OCI-LY3 (cell line): ENCODE measurements around the gene LRRC41.
A peak's percentile ranks its signal among the peaks of the same experiment; 100 is the strongest.

Source experiments
- H2AFZ ChIP-seq: fragments of 200-600, 300-600 bp; shearing (Covaris generic); 2 replicates; pipeline ENCODE4 v1.6.0; 2014; ENCODE audit warnings: antibody characterized with exemption, low read depth, low read length
- H3K27ac ChIP-seq: fragments of 200-600, 300-600 bp; sonication (generic); 2 replicates; pipeline ENCODE4 v1.5.1; 2014; ENCODE audit warnings: mild to moderate bottlenecking, low read length, moderate library complexity, mixed read lengths
- H3K27me3 ChIP-seq: fragments of 200-600, 300-600 bp; sonication (generic); 2 replicates; pipeline ENCODE4 v1.6.1; 2014; ENCODE audit warnings: low read depth, low read length, mixed read lengths
- H3K36me3 ChIP-seq: fragments of 200-600, 300-600 bp; sonication (generic); replicated peaks from 2 replicates; pipeline ENCODE3; 2014; ENCODE audit warnings: low read depth, low read length, mixed read lengths
- H3K4me1 ChIP-seq: fragments of 300-600, 200-600 bp; sonication (generic); 2 replicates; pipeline ENCODE4 v1.6.1; 2014; ENCODE audit warnings: low read length, mixed read lengths
- H3K4me2 ChIP-seq: fragments of 200-600, 300-600 bp; sonication (generic); 2 replicates; pipeline ENCODE4 v1.6.1; 2014; ENCODE audit warnings: low read length, mixed read lengths
- H3K4me3 ChIP-seq: fragments of 300-600, 200-600 bp; sonication (generic); 2 replicates; pipeline ENCODE4 v1.5.1; 2014; ENCODE audit warnings: antibody characterized with exemption, mild to moderate bottlenecking, low read length, moderate library complexity
- H3K79me2 ChIP-seq: fragments of 300-600, 200-600 bp; shearing (Covaris generic); 2 replicates; pipeline ENCODE4 v1.6.1; 2014; ENCODE audit warnings: mild to moderate bottlenecking, low read length, mixed read lengths
- H3K9ac ChIP-seq: fragments of 300-600, 200-600 bp; shearing (Covaris generic); 2 replicates; pipeline ENCODE4 v1.6.0; 2014; ENCODE audit warnings: mild to moderate bottlenecking, low read length, moderate library complexity
- H3K9me3 ChIP-seq: fragments of 200-600, 300-600 bp; shearing (Covaris generic); 2 replicates; pipeline ENCODE4 v1.6.1; 2014; ENCODE audit warnings: low read length, mixed read lengths; ENCODE audit not compliant: insufficient read depth
- H4K20me1 ChIP-seq: fragments of 200-600, 300-600 bp; sonication (generic); 2 replicates; pipeline ENCODE4 v1.6.1; 2016; ENCODE audit warnings: low read length, mixed read lengths; ENCODE audit not compliant: insufficient read depth
- CTCF ChIP-seq: fragments of 200-600, 300-600 bp; sonication (generic); IDR thresholded peaks from 2 replicates; pipeline ENCODE4 v1.5.1; 2014; ENCODE audit warnings: antibody characterized with exemption, low read length, low read depth
- EZH2phosphoT487 ChIP-seq: fragments of 200-600 bp; shearing (Covaris generic); IDR thresholded peaks from 2 replicates; pipeline ENCODE4 v1.6.1; 2018; ENCODE audit warnings: antibody characterized with exemption, mixed run types, low read depth

The LRRC41 gene

GRCh38 chr1:46302641-46303037 lies 777 bp downstream of the LRRC41 start:
- H3K4me3 ChIP-seq = peak overlapping the region; percentile 98
- peaks cover 34% of the 10 kb centered on the region for H3K36me3 ChIP-seq
- H3K4me1 ChIP-seq = peaks cover 19% of the 10 kb centered on the region
- TF ChIP-seq CTCF = no peak
- no peak for TF ChIP-seq EZH2phosphoT487
- no peak overlapping the region for H2AFZ ChIP-seq
- H3K27me3 ChIP-seq = no peaks in the 10 kb centered on the region
- H3K9me3 ChIP-seq = no peaks in the 10 kb centered on the region
- peak overlapping the region; percentile 82 for H3K4me2 ChIP-seq
- H3K27ac ChIP-seq = peak overlapping the region; percentile 93
- H3K9ac ChIP-seq = peak overlapping the region; percentile 99
- peaks cover 27% of the 10 kb centered on the region for H4K20me1 ChIP-seq
- H3K79me2 ChIP-seq = peaks cover 97% of the 10 kb centered on the region

- peak overlapping the region; percentile 98 for H3K4me3 ChIP-seq
- H3K9ac ChIP-seq = peak overlapping the region; percentile 99
- H4K20me1 ChIP-seq = peaks cover 26% of the 10 kb centered on the region
- no peaks in the 10 kb centered on the region for H3K9me3 ChIP-seq
- H3K27me3 ChIP-seq = no peaks in the 10 kb centered on the region
- no peak overlapping the region for H2AFZ ChIP-seq
- peaks cover 13% of the 10 kb centered on the region for H3K4me1 ChIP-seq
- peak overlapping the region; percentile 82 for H3K4me2 ChIP-seq
- peaks cover 34% of the 10 kb centered on the region for H3K36me3 ChIP-seq
- TF ChIP-seq EZH2phosphoT487 = no peak
- TF ChIP-seq CTCF = peak; percentile 45
- peak overlapping the region; percentile 93 for H3K27ac ChIP-seq
- H3K79me2 ChIP-seq = peaks cover 93% of the 10 kb centered on the region
Observed at GRCh38 chr1:46301808-46302640, 1.4 kb downstream of the LRRC41 start.

GRCh38 chr1:46301406-46301807 lies 2.0 kb downstream of the LRRC41 start:
- peak overlapping the region; percentile 93 for H3K27ac ChIP-seq
- H3K36me3 ChIP-seq = peaks cover 37% of the 10 kb centered on the region
- TF ChIP-seq CTCF (no peak), EZH2phosphoT487 (no peak)
- no peaks in the 10 kb centered on the region for H3K27me3 ChIP-seq
- peaks cover 21% of the 10 kb centered on the region for H4K20me1 ChIP-seq
- H3K9me3 ChIP-seq = no peaks in the 10 kb centered on the region
- no peak overlapping the region for H2AFZ ChIP-seq
- H3K79me2 ChIP-seq = peaks cover 87% of the 10 kb centered on the region
- peaks cover 13% of the 10 kb centered on the region for H3K4me1 ChIP-seq
- peak overlapping the region; percentile 99 for H3K9ac ChIP-seq
- H3K4me3 ChIP-seq = peak overlapping the region; percentile 98
- peak overlapping the region; percentile 82 for H3K4me2 ChIP-seq

- H3K36me3 ChIP-seq = peaks cover 35% of the 10 kb centered on the region
- no peak overlapping the region; the same call in 1 of the 2 replicates for H3K27ac ChIP-seq
- peaks cover 21% of the 10 kb centered on the region for H4K20me1 ChIP-seq
Observed at GRCh38 chr1:46300673-46301405, 2.6 kb downstream of the LRRC41 start.

More at GRCh38 chr1:46300673-46301405, 2.6 kb downstream of the LRRC41 start:
- Histone ChIP-seq H3K4me3 (peak overlapping the region; percentile 98), H3K4me1 (peaks cover 9% of the 10 kb centered on the region), H3K9ac (peak overlapping the region; percentile 99), H2AFZ (no peak overlapping the region), H3K9me3 (no peaks in the 10 kb centered on the region), H3K27me3 (no peaks in the 10 kb centered on the region), H3K4me2 (peak overlapping the region; percentile 82), H3K79me2 (peaks cover 81% of the 10 kb centered on the region)
- TF ChIP-seq CTCF (no peak), EZH2phosphoT487 (no peak)
